HuH-7.5 (cell line): ENCODE results near the gene ZBTB14.

ENCODE experiments used
- DNase-seq: peaks from one replicate; pipeline ENCODE4 v3.0.0; 2011; ENCODE audit warnings: low spot score

ZBTB14 gene, protein sequence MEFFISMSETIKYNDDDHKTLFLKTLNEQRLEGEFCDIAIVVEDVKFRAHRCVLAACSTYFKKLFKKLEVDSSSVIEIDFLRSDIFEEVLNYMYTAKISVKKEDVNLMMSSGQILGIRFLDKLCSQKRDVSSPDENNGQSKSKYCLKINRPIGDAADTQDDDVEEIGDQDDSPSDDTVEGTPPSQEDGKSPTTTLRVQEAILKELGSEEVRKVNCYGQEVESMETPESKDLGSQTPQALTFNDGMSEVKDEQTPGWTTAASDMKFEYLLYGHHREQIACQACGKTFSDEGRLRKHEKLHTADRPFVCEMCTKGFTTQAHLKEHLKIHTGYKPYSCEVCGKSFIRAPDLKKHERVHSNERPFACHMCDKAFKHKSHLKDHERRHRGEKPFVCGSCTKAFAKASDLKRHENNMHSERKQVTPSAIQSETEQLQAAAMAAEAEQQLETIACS

DNA sequence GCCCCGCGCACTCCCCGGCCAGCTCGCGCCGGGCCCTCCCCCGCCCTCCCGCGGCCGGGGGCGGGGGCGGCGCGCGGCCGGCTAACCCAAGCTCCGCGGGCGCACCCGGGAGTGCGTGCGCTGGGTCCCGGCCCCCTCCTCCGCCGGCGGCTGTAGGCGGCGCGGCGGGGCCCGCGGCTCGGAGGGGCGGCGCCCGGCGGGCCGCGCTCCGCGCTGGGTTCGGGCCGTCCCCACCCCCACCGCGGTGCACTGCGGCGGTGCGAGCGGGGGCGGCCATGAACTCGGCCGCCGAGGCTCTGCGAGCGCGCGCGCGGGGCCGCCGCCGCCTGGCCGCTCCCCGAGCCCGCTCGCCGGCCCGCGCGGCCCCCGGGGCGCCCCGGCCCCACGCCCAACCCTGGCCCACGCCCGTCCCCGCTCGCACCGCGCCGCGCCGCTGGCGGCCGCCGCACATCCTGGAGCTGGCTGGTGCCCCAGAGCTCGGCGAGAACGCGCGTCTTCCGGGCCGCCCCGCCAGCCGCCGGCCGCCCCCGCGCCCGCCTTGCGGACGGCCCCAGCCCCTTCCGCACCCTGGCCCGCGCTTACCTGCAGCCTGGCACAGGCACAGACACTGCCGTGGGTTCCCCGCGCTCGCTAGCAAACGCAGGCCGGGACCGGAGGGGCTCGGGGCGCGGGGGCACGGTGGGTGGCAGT, at the start of gene ZBTB14:
Gene ZBTB14 (minus strand): TSS at position 496 of the 690 bp plus-strand sequence. CDS start 2,480 bp downstream, outside the sequence.
- peak; percentile 88 for DNase-seq

DNA sequence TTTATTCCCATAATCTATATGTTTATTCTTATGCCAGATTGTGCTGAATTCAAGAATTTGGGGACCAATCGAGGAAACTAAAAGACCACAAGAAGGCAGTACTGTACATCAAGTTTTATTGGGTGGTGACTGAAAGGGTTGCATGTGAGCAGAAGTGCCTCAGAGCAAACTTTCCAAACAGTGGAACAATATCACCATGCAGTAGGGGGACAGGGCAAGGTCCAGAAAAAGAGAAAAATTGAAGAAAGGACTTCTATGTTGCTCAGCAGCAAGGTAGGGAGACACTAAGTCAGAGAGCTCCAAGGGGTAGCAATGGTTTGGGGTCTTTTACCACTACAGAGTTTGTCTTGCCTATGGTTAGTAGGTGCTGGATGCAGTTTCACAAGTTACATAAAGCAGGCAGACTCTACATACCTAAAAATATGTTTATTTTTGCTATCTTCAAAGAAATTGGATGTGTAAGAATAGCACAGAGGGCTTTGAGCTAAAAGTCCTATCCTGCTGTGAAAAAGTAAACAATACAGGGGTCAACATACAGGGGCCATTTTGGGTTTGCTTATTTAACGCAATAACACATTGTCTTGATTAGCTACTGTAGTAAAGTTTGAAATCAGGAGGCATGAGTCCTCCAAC, 43.8 kb upstream of the ZBTB14 start:
- no peak for DNase-seq

DNA sequence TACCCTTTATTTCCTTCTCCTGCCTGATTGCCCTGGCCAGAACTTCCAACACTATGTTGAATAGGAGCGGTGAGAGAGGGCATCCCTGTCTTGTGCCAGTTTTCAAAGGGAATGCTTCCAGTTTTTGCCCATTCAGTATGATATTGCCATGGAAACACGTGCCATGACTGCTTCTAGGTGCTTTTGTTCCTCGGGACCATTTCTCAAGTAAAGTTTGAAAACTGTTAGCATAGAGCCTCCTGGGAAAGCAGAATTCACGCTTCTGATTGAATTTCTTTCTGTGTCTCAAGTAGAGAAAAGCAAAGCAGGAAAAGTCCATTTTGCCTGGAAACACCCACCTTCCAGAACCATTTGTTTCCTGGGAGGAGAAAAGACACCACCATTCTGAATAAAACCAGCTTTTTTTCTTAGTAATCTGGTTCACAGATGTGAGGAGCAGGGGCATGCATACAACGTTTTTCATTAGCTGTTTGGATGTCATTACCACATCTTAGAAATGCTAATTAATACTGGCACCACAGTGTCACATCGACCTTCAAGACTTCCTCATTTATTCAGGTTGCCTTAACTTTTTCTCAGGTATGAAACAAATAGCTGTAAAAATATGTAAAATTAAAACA, 39.0 kb upstream of the ZBTB14 start:
- DNase-seq: no peak

DNA sequence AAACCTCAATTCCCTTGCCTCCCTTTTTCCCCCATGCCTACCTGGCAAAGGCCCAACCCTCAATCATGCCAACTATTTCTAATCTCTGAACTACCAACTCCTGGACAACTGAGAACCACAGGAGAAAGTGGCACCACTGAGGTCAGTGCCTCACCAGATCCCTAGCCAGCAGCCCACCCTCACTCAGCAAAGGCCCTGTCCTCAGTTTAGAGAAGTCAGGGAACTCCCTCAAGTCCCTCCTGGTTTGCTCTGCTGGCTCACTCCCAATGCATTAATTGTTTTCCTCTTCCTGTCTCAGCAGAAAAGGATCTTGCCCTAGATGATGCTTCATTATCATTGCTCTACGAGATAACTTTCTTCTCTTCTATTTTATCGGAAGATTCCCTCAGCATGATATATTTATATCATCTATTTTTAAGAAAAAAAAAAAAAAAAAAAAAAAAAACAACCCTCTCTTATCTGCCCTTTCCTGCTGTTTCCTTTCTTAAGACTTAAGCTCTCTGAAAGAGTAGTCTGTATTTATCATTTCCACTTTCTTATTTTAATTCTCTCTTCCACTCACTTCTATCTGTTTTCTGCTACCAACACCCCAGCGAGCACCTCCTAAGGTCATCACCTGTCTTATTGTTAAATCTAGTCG, 22.7 kb upstream of the ZBTB14 start:
- no peak for DNase-seq

DNA sequence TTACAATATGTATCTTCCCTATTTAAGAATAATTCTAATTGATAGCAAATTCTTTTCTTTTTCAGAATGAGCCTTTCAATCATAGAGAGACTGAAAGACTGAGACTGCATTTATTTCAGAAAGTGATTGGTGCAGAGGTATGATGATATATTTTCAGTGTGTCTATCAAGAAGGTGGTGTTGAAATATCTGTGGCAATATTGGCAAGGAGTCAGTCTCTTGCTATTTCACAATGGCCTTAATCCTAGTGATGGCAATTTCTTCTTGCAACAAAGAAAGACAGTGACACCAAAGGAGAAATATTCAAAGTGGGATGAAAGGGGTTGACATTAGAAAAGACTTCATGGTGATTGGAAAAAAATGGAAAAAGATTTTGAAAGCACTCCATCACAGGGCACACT, 21.7 kb upstream of the ZBTB14 start:
- no peak for DNase-seq

DNA sequence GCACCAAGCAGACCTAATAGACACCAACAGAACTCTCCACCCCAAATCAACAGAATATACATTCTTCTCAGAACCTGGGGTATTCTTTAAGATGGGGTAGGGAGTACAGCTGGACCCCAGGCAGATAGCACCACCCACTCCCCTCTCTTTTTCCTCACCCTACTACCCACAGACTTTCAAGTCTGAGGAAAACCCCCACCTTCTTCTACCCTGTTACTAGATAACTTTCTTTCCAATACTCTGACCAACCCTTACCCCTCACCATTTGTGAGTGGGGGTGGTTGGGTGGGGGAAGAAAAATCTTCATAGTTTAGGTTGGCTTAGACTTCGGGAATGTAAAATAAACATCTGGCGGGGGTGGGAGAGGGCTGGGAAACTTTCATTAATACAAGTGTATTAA, 20.3 kb upstream of the ZBTB14 start:
- DNase-seq: no peak

DNA sequence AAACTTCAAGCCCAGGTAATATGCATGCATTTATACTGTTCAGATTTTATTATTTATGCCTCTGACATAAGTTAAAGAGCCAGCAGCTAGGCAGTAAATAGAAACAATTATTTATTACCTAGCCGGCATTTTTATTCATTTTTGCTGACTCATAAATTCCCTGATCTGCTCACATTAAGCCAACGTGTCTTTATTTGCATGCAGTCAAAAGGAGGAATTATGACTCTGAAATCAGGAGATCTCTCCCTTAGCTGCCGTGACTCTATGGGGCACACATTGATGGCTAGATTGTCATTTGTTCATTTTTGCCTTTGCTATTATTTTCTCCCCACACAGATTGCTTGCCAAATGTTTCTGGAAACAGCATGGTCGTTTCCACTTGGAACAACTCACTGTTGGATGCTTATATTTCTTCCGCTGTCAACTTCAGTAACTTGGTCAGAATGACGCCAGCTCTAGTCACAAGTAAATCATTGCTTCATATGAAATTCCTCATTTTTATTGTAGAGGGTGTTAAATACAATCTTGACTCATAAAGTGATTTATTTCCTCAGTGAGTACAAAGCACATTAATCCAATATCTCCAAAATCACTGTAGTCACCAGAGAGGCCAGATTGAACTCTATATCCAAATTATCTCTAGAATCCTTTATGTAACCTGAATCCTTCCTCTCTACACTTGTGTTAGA, 15.9 kb upstream of the ZBTB14 start:
- no peak for DNase-seq

DNA sequence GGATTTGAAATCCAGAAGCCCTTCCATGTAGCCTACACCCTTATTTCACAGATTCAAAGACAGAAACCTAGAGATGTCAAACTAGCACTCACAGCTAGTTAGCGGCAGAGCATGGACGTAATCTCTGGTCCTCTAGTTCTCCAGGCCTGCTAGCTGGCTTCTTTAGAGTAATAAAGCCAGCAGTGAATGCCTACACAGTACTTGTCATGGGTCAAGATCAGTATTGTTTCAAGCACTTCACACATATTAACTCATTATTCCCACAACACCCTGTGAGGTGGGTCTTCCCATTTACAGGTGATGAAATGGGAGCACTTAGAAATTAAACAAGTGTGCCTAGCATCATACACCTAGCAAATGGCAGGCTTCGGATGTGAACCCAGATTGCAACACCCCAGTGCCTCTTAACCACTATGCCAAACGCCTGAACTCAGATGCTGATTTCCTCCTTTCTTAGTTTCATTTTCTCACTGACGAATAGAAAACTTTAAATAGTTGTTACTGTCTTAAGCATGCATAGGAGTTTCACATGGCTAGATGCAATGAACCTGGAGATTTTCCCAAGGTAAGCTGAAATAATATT, 14.5 kb upstream of the ZBTB14 start:
- DNase-seq: no peak

DNA sequence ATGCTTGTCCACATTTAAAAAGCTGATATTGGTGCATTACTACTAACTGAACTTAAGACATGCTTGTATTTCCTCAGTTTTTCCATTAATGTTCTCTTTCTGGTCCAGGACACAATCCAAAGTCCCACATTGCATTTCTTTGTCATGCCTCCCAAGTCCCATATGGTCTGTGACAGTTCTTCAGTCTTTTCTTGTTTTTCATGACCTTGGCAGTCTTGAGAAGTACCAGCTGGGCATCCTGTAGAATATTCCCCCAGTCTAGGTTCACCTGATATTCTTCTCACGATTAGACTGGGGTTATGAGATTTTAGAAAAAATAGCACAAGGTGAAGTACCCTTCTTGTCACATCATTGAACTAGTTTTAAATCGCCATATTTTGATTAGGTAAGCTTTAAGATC, 10.3 kb upstream of the ZBTB14 start:
- no peak for DNase-seq

DNA sequence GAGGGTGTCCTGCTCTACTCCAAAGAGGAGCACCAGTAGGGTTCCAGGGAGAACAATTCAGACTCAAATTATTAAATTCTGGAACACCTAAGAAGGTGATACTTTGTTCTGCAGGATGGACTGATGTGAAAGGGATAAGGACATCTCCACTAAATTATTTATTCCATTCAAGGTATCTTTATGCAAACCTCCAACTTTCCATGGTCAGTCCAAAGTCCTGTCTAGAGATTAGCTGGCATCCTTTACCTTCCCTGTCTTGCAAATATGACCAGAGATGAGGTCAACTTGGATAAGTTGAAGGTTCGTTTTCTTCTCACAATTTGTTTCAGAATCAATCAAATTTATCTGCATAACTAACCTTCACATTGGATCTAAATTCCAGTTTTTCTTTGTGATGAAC, 8.7 kb upstream of the ZBTB14 start:
- DNase-seq: no peak

DNA sequence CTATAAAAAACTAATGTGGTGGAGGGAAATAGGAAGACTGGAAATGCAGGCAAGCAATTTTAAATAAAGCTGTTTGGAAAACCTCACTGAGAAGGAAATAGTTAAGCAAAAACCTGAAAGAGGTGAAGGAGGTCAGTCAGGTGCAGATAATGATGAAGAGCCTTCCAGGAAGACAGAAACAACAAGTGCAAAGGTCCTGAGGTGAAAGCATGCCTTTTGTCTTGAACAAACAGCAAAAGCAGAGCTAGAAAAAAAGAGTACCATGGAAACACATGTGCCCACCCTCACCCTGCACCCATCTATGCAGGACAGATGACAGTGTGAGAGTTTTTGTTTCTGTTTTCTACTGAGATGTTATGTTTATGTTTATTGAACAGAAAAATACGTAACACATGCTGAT, 8.1 kb upstream of the ZBTB14 start:
- no peak for DNase-seq

DNA sequence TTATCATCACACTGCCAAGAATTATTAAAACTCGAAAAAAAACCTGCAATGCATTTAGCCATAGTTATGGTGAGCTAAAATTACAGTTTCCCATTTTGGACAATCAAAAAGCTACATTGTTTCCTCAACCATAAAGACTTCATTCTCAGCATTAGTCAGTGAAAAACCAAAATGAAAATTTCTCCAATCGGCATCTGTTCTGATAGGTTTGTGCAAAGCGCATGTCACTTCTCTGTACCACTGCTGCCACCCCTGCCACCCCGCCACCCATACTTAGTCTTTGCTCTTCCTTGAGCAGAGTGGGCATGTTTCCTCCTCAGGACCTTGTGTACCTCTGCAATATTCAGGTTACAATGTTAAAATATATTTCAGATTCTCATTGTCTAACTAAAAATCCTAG, 7.1 kb upstream of the ZBTB14 start:
- no peak for DNase-seq

DNA sequence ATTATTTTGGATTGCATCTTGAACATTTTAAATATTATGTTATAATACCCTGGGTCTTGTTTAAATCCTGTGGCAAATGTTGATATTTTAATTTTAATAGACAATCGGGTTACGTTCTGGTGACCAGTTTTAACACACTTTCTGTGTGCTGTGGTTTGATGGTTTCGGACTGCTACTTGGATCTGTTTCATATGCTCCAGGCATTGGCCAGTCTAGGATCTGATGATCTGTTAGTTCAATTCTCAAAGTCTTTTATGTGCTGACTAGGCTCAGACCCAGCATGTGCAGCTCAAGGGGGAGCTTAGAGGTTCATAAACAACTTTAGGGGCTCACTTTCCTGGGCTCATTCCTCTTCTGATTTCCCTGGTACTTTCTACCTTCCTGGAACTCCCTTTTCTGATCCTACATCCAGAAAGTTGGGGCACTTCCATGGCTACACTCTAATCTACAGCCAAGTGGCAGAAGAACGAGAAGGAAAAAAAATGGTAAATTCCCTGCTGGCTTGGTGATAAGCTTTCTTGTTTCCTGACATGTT, 5.0 kb upstream of the ZBTB14 start:
- DNase-seq: no peak

DNA sequence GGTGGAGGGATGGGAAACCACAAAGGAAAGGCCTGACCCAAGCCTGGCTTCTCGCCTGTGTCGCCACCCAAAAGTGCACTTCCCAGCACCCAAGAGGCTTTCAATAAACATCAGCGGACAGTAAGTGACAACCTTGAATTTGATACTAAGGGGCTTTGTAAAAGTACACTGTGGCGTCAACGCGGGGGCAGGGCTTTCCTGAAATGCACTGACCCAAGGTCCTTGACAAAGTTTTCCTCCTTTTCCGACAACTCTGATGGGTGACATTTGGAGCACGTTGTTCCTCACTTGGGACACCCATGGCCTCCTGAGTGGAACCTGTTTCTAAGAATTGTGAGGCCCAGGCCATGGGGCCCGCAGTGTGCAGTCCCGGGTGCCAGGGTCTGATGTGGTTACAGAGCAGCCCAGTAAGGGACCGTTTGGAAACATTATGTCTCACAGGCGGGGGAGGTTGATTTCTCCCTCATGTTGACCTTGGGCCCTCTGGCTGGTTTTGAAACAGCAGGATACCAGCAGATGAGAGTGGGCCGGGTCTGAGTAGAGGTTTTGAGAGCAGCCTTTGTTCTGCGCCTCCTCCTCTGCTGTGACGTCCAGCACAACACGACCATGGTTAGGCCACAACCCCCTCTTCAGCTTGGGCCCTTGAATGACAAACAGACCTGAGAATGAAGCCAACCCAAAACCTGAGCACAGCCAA, 2.8 kb upstream of the ZBTB14 start:
- no peak for DNase-seq

DNA sequence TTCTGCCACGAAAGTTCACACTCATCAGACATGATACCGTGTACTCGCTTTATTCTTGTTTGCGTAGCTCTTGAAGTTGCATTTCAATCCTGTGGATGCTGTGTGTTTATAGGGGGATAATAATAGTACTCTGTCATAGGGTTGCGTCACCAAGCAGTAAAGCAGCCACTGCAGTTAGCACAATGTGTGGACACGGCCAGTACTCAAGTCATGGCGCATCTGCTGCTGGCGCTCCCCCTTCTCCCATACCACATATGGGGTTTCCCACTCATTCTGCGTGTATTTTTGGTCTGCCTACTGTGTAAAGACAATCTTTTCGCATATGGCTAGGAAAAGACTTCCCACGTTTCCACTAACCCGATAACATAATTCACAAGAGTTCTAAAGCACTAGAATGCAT, 2.1 kb upstream of the ZBTB14 start:
- DNase-seq: no peak

DNA sequence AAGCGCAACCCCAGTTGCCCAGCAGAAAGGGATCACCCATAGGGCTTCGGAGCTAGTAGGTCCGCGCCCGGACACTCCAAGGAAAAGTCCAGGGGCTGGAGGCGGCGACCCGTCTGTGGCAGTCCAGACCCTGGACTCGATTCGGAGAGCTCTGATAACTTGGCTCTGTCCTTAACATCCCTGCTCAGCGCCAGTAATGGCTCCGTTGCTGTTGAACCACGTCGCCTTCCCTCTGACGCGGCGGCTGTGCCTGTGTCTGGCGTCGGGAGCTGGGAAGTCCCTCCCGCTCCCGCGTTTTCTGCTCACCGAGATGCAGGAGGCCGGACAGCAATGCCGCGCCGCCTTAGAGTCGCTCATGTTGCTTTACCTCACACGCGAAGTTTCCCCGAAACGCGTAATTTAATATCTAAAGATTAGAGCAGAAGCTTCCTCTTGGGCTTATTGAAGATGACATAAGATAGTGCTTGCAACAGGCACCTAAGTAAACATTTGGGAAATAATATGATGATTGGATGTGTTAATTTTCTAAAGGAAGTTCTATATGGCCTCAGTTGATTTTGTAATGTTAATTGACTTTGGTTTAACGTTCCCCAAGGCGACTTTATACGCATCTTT, 1.3 kb upstream of the ZBTB14 start:
- peak; percentile 74 for DNase-seq

DNA sequence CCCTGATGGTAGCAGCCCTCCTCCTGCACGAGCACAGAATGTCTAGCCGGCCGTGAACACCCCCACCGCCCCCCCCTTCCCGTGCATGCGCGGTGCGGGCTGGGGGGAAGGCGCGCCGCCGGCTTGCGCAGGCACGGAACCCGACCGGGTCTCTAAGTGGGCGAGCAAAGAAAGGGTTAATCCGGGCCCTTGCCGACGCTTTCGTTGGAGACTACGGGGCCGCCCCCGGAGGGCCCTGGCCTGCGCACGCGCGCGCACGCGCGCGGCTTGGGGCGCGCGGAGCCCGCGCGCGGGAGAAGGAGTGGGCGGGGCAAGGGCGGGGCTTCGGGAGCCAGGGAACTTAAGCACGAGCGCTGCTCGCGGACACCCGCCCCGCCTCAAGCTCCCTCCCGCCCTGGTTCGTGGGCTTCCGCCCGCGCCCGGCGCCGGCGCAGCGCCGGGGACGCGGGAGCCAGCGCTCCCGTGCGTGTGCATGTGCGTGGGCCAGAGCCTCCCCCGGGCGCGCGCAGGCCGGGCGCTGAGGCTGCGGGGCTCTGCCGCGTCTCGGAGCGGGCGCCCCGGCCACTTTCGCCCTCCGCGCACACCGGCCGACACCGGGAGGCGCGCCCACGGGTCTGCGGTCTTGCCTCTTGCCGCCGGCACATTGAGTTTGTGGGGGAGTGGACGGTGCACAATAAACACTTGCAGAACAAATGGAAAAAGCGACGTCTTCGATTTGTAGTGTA, 617 bp upstream of the ZBTB14 start:
- peak; percentile 98 for DNase-seq

DNA sequence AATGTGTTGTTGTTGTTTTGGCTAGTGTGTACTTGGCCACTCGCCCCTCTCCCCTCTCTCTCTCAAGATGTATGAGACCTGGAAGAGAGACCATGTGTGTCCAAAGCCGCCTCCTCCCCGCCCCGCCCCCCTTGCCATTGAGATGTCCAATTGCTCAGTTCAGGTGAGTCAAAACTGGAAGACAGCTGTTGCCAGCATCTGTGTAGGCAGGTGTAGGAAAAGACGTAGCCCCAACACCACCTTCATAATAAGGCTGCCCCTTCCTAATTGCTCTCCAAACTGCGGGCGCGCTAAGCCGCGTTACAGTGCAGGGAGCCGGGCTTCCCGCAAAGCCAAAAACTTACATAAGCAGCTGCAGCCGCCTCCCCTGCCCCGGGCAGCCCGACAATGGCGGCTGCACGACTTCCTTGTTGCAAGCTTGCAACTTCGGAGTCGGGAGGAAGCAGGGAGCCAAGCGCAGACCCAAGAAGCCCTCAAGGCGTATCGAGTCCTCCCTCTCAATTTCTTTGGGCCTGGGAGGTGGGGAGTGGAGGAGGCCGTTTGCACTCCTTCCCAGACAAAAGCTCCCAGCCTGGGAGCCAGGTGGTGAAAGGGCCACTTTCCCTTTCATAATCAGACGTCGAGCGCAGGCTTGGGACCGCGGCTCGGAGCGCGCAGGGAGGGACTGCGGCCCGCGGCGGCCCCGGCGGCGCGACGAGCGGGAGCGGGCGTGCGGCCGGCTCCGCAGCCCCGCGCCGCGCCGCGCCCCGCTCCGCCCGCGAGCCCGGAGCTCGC, 882 bp downstream of the ZBTB14 start:
- peak; percentile 25 for DNase-seq
